Measurements from ENCODE around the gene SULT4A1. TPM values are rescaled to one million over a fixed set of nuclear protein-coding genes. Genes with fewer than 3 reads are reported as not detected.

The SULT4A1 gene
- total RNA-seq, 1 donor from 2014 or later, result 5.9 TPM

GRCh38 chr22:43818981-43819380 lies 43.3 kb downstream of the SULT4A1 start:
- no peak overlapping the region for H3K4me3 Mint-ChIP-seq (ENCODE audit: unreplicated experiment)

GRCh38 chr22:43817402-43817801 lies 44.9 kb downstream of the SULT4A1 start:
- Histone ChIP-seq H4K20me1 (ENCODE audit: insufficient read depth, low read length) (no peaks in the 10 kb centered on the region), H2AFZ (ENCODE audit: low read depth, low read length) (no peak overlapping the region), H3K4me3 (ENCODE audit: insufficient read depth, low read depth, low read length) (no peak overlapping the region), H3K4me1 (ENCODE audit: insufficient read depth, low read length) (peaks cover 8% of the 10 kb centered on the region), H3K36me3 (ENCODE audit: insufficient read depth, low read length) (no peaks in the 10 kb centered on the region), H3K27ac (ENCODE audit: low read depth, low read length) (no peak overlapping the region), H3K4me2 (ENCODE audit: low read length) (no peak overlapping the region), H3K79me2 (ENCODE audit: insufficient read depth, low read length) (peaks cover 6% of the 10 kb centered on the region), H3K27me3 (ENCODE audit: insufficient read depth, low read length) (no peaks in the 10 kb centered on the region), H3K9me3 (ENCODE audit: insufficient read depth, low read depth, low read length) (no peaks in the 10 kb centered on the region), H3K9ac (ENCODE audit: low read length) (no peak overlapping the region)
- Mint-ChIP-seq H3K27me3 (ENCODE audit: low read depth, unreplicated experiment) (peaks cover 2% of the 10 kb centered on the region), H3K4me1 (ENCODE audit: low read depth, unreplicated experiment) (peaks cover 8% of the 10 kb centered on the region), H3K9me3 (ENCODE audit: unreplicated experiment) (no peaks in the 10 kb centered on the region), H3K36me3 (ENCODE audit: low read depth, unreplicated experiment) (no peaks in the 10 kb centered on the region), H3K27ac (ENCODE audit: unreplicated experiment) (no peak overlapping the region), H3K4me3 (ENCODE audit: unreplicated experiment) (no peak overlapping the region)
- FAIRE-seq (no peak), DNase-seq (ENCODE audit: low read depth) (no peak)
- TF ChIP-seq CTCF (IDR thresholded peaks at IDR 0.05; ENCODE audit: insufficient read depth, low read depth, low read length) (no peak), EZH2 (IDR thresholded peaks at IDR 0.05; ENCODE audit: insufficient read depth, low read length) (no peak)

More at GRCh38 chr22:43818981-43819380, 43.3 kb downstream of the SULT4A1 start:
- H3K9me3 Mint-ChIP-seq (ENCODE audit: unreplicated experiment), result no peaks in the 10 kb centered on the region
- Histone ChIP-seq H3K4me1 (ENCODE audit: insufficient read depth, low read length) (no peaks in the 10 kb centered on the region), H3K79me2 (ENCODE audit: insufficient read depth, low read length) (no peaks in the 10 kb centered on the region), H2AFZ (ENCODE audit: low read depth, low read length) (no peak overlapping the region), H4K20me1 (ENCODE audit: insufficient read depth, low read length) (no peaks in the 10 kb centered on the region), H3K27me3 (ENCODE audit: insufficient read depth, low read length) (no peaks in the 10 kb centered on the region), H3K36me3 (ENCODE audit: insufficient read depth, low read length) (no peaks in the 10 kb centered on the region), H3K9ac (ENCODE audit: low read length) (no peak overlapping the region), H3K4me2 (ENCODE audit: low read length) (no peak overlapping the region), H3K4me3 (ENCODE audit: insufficient read depth, low read depth, low read length) (no peak overlapping the region), H3K27ac (ENCODE audit: low read depth, low read length) (no peak overlapping the region), H3K9me3 (ENCODE audit: insufficient read depth, low read depth, low read length) (no peaks in the 10 kb centered on the region)
- FAIRE-seq (no peak), DNase-seq (ENCODE audit: low read depth) (no peak)
- no peaks in the 10 kb centered on the region for H3K36me3 Mint-ChIP-seq (ENCODE audit: low read depth, unreplicated experiment)
- TF ChIP-seq EZH2 (IDR thresholded peaks at IDR 0.05; ENCODE audit: insufficient read depth, low read length), result no peak
- no peak for TF ChIP-seq CTCF (IDR thresholded peaks at IDR 0.05; ENCODE audit: insufficient read depth, low read depth, low read length)
- H3K27ac Mint-ChIP-seq (ENCODE audit: unreplicated experiment), result no peak overlapping the region
- H3K27me3 Mint-ChIP-seq (ENCODE audit: low read depth, unreplicated experiment), result peaks cover 2% of the 10 kb centered on the region
- H3K4me1 Mint-ChIP-seq (ENCODE audit: low read depth, unreplicated experiment), result peaks cover 6% of the 10 kb centered on the region

DNA sequence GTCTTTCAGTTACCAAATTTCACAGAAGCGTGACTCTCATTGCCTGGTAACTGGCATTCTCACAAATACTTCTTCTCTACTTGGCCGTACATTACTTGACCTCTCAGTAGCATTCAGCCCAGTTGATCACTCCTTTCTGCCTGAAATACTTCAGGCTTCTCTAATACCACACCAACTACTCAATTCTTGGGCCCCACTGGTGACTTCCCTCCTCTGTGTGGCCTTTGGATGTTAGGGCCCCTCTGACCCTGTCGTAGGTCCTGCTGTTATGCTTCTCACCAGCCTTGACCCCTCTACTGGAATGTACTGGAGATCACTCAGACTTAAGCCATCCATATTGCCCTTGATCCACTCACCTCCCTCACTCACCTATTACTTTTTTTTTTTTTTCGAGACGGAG lies 48.0 kb downstream of the SULT4A1 start:
- Histone ChIP-seq H4K20me1 (ENCODE audit: insufficient read depth, low read length) (no peaks in the 10 kb centered on the region), H2AFZ (ENCODE audit: low read depth, low read length) (no peak overlapping the region), H3K4me2 (ENCODE audit: low read length) (no peak overlapping the region), H3K4me1 (ENCODE audit: insufficient read depth, low read length) (peaks cover 14% of the 10 kb centered on the region), H3K9ac (ENCODE audit: low read length) (no peak overlapping the region), H3K27ac (ENCODE audit: low read depth, low read length) (no peak overlapping the region), H3K36me3 (ENCODE audit: insufficient read depth, low read length) (no peaks in the 10 kb centered on the region), H3K79me2 (ENCODE audit: insufficient read depth, low read length) (peaks cover 6% of the 10 kb centered on the region), H3K4me3 (ENCODE audit: insufficient read depth, low read depth, low read length) (no peak overlapping the region), H3K27me3 (ENCODE audit: insufficient read depth, low read length) (no peaks in the 10 kb centered on the region), H3K9me3 (ENCODE audit: insufficient read depth, low read depth, low read length) (no peaks in the 10 kb centered on the region)
- no peak overlapping the region for H3K27ac Mint-ChIP-seq (ENCODE audit: unreplicated experiment)
- FAIRE-seq (no peak), DNase-seq (ENCODE audit: low read depth) (no peak)
- no peak for TF ChIP-seq EZH2 (IDR thresholded peaks at IDR 0.05; ENCODE audit: insufficient read depth, low read length)
- no peak for TF ChIP-seq CTCF (IDR thresholded peaks at IDR 0.05; ENCODE audit: insufficient read depth, low read depth, low read length)
- no peaks in the 10 kb centered on the region for H3K9me3 Mint-ChIP-seq (ENCODE audit: unreplicated experiment)
- H3K4me3 Mint-ChIP-seq (ENCODE audit: unreplicated experiment), result no peak overlapping the region
- H3K36me3 Mint-ChIP-seq (ENCODE audit: low read depth, unreplicated experiment), result no peaks in the 10 kb centered on the region
- H3K4me1 Mint-ChIP-seq (ENCODE audit: low read depth, unreplicated experiment), result peaks cover 8% of the 10 kb centered on the region
- H3K27me3 Mint-ChIP-seq (ENCODE audit: low read depth, unreplicated experiment), result no peaks in the 10 kb centered on the region
